ENCODE results near the gene PRM1.

Gene PRM1

GRCh38 chr16:11280616-11281522, at the start of gene PRM1:
TSS of gene PRM1 (minus strand) at chr16:11281330. CDS start at chr16:11281238, 92 bp downstream.
- DNase-seq = no peak

GRCh38 chr16:11330526-11331237, 49.6 kb upstream of the PRM1 start:
- no peak for DNase-seq

GRCh38 chr16:11329891-11330290, 48.8 kb upstream of the PRM1 start:
- no peak for DNase-seq

- peak; percentile 35 for DNase-seq
These were observed 48.0 kb upstream of the PRM1 start for GRCh38 chr16:11329071-11329491.

- DNase-seq = peak; percentile 94
These were observed 47.3 kb upstream of the PRM1 start for GRCh38 chr16:11328172-11329070.

- no peak for DNase-seq
These were observed 46.4 kb upstream of the PRM1 start for GRCh38 chr16:11327277-11328171.

GRCh38 chr16:11326737-11327276, 45.7 kb upstream of the PRM1 start:
- DNase-seq = peak; percentile 26

- peak; percentile 83 for DNase-seq
These were observed 45.1 kb upstream of the PRM1 start for GRCh38 chr16:11326084-11326736.

- peak; percentile 91 for DNase-seq
These were observed 44.4 kb upstream of the PRM1 start for GRCh38 chr16:11325404-11326083.

GRCh38 chr16:11323551-11324336, 42.6 kb upstream of the PRM1 start:
- DNase-seq = no peak

GRCh38 chr16:11322823-11323222, 41.7 kb upstream of the PRM1 start:
- DNase-seq = no peak

GRCh38 chr16:11321662-11322061, 40.5 kb upstream of the PRM1 start:
- DNase-seq = no peak

- DNase-seq = no peak
These were observed 39.0 kb upstream of the PRM1 start for GRCh38 chr16:11320170-11320569.

GRCh38 chr16:11319529-11320146, 38.5 kb upstream of the PRM1 start:
- no peak for DNase-seq

GRCh38 chr16:11318817-11319216, 37.7 kb upstream of the PRM1 start:
- DNase-seq = no peak

GRCh38 chr16:11316331-11317015, 35.3 kb upstream of the PRM1 start:
- DNase-seq = no peak

- DNase-seq = no peak
These were observed 34.4 kb upstream of the PRM1 start for GRCh38 chr16:11315510-11315909.

- DNase-seq = no peak
These were observed 33.3 kb upstream of the PRM1 start for GRCh38 chr16:11314309-11314894.

Data from suppressor macrophage treated with lipopolysaccharide for 4 hours (primary cell).